ENCODE results near the gene PSME4.
A peak's percentile ranks its signal among the peaks of the same experiment; 100 is the strongest.
"Not testable (repeated sequence)": the region's sequence is repeated elsewhere in the genome, so short reads cannot be mapped to it uniquely, and the experiment has no call there.

The PSME4 gene

DNA sequence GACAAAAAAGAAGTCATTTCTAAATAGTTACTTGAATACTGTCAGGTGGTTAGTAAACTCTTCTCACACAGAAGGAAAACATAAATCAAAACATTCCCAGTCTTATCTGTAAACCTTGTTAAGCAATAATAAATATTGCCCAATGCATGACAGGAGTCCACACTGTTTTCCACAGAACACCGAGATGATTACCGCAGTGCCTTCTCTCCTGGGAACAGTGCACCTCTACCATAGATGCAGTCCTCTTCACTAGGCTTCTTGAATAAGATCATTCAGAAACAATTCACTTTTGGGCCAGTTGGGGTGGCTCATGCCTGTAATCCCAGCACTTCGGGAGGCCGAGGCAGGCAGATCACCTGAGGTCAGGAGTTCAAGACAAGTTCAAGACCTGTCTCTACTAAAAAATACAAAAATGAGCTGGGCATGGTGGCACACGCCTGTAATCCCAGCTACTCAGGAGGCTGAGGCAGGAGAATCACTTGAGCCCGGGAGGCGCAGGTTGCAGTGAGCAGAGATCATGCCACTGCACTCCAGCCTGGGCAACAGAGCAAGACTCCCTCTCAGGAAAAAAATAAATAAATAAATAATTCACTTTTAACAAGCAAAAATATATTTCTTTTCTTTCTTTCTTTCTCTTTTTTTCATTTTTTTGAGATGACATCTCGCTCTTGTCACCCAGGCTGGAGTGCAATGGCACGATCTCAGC lies 119.6 kb downstream of the PSME4 start:
- not testable (repeated sequence) for DNase-seq

DNA sequence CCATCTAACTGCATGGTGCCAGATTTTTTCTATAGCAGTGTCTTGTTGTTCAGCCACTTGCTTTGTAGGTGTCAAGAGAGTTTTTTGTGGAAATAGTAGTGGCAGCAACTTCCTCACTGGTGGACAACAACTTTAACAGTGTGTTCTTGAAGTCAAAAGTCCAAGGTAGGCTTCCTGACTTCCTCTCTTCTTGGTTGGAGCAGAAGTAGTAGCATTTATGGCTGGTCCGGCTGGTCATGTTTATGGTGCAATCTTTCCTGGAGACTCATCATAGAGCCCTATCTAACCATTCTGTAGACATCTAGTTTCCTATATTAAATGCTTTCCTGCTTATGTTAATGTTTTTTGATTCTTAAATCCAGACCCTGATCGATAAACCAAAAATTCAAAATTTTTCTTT lies 122.7 kb downstream of the PSME4 start:
- DNase-seq = no peak

DNA sequence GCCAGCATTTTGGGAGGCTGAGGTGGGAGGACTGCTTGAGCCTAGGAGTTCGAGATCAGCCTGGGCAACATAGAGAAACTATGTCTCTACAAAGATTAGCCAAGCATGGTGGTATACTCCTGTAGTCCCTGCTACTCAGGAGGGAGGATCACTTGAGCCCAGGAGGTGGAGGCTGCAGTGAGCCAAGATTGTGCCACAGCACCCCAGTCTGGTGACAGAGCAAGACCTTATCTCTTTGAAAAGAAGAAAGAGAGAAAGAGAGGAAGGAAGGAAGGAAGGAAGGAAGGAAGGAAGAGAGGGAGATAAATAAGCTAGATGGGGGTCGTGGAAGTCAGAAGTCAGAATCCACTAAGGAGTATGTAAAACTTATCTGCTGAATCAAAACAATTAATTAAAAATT lies 127.2 kb downstream of the PSME4 start:
- no peak for DNase-seq

DNA sequence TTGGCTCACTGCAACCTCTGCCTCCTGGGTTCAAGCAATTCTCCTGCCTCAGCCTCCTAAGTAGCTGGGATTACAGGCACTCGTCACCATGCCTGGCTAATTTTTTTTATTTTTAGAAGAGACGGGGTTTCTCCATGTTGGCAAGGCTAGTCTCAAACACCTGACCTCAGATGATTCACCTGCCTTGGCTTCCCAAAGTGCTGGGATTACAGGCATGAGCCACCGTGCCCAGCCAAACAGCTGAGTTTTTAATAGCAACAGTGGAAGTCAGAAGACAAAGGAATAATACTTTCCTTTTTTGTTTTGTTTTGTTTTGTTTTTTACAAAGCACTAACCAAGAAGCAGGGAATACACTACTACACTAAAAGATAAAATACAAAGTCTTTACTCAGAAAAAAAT lies 127.9 kb downstream of the PSME4 start:
- no peak for DNase-seq

DNA sequence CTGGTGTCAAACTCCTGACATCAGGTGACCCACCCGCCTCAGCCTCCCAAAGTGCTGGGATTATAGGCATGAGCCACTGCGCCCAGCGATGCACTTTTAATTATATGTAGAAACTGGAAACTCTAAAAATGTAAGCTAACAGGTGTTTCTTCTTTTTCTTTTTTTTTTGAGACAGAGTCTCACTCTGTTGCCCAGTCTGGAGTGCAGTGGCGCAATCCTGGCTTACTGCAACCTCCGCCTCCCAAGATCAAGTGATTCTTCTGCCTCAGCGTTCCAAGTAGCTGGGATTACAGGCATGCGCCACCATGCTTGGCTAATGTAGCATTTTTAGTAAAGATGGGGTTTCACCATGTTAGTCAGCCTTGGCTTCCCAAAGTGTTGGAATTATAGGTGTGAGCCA lies 129.1 kb downstream of the PSME4 start:
- DNase-seq = not testable (repeated sequence)

DNA sequence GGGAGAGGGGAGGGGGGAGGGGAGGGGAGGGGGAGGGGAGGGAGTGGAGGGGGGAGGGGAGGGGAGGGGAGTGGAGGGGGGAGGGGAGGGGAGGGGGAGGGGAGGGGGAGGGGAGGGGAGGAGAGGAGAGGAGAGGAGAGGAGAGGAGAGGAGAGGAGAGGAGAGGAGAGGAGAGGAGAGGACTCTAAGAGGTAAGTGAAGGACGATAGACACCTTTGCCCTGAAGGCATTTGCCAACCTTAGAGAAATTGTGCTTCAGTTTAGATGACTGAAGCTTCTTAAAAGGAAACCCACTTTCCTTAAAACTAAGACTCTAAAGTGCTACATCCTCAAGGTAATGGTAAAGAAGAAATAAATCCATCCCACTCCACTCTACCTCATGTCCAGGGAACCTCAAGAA lies 130.2 kb downstream of the PSME4 start:
- DNase-seq = no peak

DNA sequence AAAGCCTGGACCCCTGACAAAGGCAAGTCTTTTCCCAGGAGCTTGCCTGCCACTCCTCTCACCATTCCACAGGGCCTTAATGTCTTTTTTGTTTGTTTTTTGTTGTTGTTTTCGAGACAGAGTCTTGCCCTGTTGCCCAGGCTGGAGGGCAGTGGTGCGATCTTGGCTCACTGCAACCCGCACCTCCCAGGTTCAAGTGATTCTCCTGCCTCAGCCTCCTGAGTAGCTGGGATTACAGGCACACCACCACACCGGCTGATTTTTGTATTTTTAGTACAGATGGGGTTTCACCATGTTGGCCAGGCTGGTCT lies 140.9 kb downstream of the PSME4 start:
- not testable (repeated sequence) for DNase-seq

DNA sequence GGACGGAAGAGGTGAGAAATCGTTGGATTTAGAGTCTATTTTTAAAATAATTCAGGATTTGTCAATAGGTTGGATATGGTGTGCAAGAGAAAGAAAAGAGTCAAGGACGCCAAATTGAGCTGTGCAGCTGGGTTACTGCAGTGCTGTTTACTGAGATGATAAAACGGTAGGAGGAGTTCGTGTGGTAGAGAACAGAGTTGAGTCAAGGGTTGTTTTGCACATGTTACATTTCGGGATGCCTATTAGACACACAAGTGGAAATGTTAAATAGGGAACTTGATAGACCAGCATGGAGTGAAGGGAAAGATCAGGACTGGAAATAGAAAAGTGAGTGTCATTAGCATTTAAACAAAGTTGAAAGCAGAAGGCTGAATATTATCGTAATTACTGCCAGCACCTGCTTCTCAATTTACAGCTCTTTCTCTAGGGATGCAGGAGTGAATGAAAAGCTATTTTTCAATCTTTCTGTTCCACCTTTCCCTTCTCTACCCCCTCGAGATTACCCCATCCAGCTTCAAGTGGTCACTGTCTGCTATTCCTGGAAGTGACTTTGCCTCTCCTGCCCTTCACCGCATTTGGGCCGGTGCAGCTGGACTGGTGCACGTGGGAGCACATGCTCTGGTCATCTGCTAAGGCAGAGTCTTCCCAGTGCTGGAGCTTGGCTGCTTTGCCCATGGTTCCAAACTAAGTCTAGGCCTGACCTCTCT lies 141.4 kb downstream of the PSME4 start:
- DNase-seq = peak in 10 of 56 donors; percentile 4 to 34 (median 10)

DNA sequence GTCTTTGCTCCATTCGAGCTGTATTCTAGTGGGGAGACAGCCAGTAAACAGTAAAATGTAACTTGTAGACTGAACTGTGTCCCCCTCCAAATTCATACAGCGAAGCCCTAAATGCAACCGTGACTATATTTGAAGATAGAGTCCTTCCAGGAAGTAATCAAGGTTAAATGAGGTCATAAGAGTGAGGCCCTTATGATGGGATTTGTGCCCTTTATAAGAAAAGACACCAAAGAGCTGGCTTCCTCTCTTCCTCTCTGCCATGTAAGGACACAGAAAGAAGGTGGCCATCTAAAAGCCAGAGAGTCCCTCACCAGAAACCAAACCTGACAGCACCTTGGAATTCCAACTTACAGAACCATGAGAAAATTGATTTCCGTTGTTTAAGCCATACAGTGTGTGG lies 142.5 kb downstream of the PSME4 start:
- DNase-seq = no peak

DNA sequence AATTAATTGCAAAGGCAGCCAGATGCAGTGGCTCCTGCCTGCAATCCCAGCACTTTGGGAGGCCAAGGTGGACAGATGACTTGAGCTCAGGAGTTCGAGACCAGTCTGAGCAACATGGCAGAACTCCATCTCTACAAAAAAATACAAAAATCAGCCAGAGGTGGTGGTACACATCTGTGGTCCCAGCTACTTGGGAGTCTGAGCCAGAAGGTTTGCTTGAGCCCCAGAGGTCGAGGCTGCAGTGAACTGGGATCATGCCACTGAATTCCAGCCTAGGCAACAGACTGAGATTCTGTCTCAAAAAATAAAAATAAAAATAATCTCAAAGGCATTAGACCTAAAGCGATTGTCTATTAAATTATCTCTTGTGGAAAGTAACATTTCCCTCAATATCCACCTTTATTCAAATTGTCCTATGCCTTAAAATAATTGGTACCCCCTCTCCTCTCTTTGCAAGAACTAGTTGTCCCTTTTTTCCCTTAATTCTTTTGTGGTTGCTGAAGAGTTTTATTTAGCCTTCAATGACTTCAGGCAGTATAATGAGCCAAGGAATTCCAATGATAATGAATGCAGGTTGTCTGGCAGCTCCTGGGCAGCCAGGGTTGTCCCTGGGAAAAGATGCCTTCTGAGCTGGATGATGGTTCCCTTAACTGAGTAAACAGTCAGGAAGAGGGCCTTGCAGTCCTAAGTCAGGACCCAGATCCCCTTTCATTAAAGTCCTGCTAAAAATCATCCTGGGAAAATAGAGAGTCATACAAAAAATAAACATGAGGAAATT lies 143.2 kb downstream of the PSME4 start:
- peak in 9 of 56 donors; percentile 1 to 31 (median 22) for DNase-seq

DNA sequence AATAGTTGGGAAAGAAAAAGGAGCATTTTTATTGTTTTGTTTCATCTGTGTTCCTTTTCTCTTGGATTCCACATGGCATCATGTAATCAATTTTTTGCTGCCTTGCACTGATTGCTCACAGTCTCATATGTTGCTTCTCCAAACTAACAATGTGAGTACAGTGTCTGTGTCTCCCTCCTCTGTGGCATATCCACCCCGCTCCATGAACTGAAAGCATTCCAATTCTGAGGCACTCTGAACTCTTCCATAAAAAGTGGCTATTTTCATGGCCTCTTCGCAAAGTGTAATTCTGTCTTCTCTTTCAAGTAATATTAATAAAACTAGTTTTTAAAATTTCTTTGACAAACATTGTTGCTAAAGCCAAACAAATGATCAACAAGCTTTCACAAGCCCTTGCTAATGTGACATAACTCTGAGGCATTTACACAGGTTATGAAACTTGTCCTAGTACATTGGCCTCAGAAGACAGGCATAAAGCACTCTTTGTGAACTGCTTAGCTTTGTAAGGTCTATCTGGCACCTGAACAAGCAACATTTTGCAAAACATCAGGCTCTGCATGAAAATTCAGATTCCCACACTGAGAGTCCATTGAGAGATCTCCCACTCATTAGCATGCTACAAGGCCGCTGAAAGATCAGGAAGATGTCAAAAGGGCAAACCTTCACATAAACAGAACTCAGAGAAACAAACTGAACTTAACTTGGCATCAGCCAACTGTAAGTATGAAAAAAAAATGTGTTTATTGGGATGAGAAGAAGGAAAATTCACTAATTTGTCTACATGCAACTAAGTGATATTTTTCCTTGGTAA lies 144.0 kb downstream of the PSME4 start:
- peak in 31 of 56 donors; percentile 2 to 74 (median 24) for DNase-seq

DNA sequence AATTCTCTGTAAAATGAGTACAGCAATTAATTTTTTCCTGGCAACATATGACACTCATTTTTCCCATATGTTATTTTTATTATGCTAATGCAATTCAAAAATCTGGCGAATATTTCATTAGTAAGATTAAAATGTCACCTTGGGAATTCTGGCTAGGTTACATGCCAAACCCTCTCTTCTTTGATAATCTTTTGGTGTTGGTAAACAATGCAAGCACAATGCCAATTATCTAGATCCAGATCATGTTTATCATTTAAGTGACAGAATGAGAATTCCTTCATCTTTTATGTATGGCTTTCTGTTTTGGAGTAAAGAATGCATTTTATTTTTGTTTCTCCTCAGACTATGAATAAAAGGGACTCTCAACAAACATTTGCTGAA lies 144.8 kb downstream of the PSME4 start:
- DNase-seq = no peak

DNA sequence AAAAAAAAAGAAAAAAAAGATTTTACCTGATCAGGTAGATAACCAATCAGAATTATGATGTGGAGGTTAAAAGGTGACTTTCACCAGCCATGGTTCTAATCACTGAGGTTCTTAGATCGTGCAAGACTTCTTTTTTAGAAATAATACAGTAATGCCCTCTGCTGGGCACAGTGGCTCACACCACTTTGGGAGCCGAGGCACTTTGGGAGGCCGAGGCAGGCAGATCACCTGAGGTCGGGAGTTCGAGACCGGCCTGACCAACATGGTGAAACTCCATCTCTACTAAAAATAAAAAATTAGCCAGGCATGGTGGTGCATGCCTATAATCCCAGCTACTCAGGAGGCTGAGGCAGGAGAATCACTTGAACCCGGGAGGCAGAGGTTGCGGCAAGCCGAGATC lies 147.2 kb downstream of the PSME4 start:
- DNase-seq = not testable (repeated sequence)

DNA sequence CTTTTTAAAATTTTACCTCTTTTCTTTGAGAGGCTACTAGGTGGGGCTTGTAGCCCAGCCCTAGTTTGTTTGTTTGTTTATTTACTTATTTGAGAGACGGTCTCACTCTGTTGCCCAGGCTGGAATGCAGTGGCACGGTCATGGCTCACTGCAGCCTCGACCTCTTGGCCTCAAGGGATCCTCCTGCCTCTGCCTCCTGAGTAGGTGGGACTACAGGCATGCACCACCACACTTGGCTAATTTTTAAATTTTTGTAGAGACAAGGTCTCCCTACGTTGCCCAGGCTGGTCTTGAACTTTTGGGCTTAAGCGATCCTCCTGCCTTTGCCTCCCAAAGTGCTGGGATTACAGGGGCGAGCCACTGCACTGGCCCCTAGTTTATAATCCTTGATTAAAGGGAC lies 149.0 kb downstream of the PSME4 start:
- DNase-seq = no peak

DNA sequence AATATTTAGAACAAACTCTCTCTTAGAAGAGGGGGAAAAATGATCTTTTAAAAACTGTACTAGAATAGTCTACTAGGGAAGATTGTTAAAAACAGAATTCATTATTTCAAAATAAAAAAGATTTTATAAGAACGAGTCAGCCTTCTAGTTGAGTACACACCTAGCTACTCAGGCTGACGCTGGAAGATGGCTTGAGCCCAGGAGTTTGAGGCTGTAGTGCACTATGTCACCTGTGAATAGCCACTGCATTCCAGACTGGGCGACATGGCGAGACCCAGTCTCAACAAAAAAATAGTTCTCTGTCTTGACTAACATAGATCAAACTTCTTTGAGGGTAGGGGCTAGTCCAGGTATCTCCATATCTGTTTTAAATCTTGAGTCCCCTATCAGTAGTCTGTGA lies 150.1 kb downstream of the PSME4 start:
- DNase-seq = no peak

DNA sequence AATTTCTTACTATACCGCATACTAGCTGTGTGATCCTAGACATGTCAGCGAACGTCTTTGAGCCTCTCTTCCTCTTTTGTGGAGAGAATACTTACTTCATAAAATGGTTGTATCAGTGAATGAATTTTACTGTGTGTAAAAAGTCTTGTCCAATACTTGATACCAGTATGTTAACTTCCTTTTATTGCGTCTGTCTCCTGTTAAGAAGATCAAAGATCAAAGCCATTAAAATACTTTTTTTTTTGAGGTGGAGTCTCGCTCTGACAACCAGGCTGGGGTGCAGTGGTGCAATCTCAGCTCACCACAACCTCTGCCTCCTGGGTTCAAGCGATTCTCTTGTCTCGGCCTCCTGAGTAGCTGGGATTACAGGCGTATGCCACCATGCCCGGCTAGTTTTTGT lies 150.7 kb downstream of the PSME4 start:
- DNase-seq = no peak

DNA sequence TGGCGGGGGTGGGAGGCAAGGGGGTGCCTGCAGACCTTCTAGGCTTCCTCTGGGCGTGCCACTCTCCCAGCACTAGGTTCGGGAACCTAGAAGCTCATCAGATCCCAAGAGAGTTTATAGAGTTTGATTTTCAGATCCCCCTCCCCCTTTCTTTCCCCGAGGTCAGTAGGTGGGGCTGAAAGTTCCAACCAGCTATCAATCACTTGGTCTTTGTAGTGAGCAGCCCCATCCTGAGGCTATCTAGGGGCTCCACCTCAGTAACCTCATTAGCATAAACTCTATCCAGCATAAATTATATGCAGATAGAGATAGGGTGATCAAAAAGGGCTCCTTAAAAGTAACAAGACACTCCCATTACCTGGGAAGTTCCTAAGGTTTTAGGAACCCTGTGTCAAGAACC lies 151.2 kb downstream of the PSME4 start:
- DNase-seq = no peak

DNA sequence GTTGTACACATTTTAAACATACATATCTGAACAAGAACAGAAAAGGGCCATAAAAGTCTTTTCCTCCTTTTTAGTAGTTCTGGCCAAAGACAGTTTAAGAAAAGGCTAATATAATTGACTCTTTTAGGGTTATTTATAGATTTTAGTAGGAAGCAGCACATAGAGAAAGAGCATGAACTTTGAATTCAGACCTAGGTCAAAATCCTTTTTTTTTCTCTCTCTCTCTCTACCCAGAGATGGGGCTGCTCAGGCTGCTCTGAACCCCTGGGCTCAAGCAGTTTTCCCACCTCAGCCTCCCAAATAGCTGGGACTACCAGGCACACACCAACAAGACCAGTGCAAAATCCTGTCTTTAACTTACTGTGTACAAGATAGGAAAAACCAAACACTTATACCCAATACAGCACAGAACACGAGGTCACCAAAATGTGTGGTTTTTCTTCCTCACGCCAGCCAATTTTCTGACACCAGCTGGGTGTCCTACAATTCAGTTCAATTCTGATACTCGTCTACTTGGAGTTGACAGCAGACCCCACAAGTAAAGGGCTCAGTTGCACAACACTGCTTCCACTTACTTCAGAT lies 151.8 kb downstream of the PSME4 start:
- no peak for DNase-seq
